Sigmoid colon (tissue), 3 donors: ENCODE data around the gene MAP3K12.
"Not testable (repeated sequence)": the region's sequence is repeated elsewhere in the genome, so short reads cannot be mapped to it uniquely, and the experiment has no call there.

Experiments
- CTCF ChIP-seq, 4 experiments: fragments of 450-650 bp in 3 of 4; fragments of 200-600 bp in 1 of 4; IDR thresholded peaks; one replicate each; pipeline ENCODE4 v1.5.1; 2016 to 2019; ENCODE audit warnings: antibody characterized with exemption in 4 of 4, mild to moderate bottlenecking in 3 of 4, moderate library complexity in 2 of 4
- POLR2A ChIP-seq, 2 donors: fragments of 450-650 bp; IDR thresholded peaks; one replicate each; pipeline ENCODE4 v1.6.1; 2016; ENCODE audit warnings: antibody characterized with exemption in 2 of 2, mild to moderate bottlenecking in 2 of 2, moderate library complexity in 2 of 2

GRCh38 chr12:53481458-53481857 lies 17.8 kb downstream of the MAP3K12 start:
- not testable (repeated sequence) for TF ChIP-seq CTCF, POLR2A (IDR thresholded peaks at IDR 0.05)
